ENCODE measurements around the gene TLX1.

Gene TLX1

GRCh38 chr10:101112799-101113594 lies 18.1 kb upstream of the TLX1 start:
- DNase-seq, result no peak

GRCh38 chr10:101113890-101114403 lies 17.2 kb upstream of the TLX1 start:
- DNase-seq, result no peak

GRCh38 chr10:101114646-101115045 lies 16.5 kb upstream of the TLX1 start:
- DNase-seq, result no peak

- no peak for DNase-seq
These were observed 14.3 kb upstream of the TLX1 start for GRCh38 chr10:101116754-101117153.

- no peak for DNase-seq
These were observed 13.1 kb upstream of the TLX1 start for GRCh38 chr10:101118031-101118430.

GRCh38 chr10:101120520-101120883 lies 10.6 kb upstream of the TLX1 start:
- DNase-seq, result no peak

GRCh38 chr10:101120884-101121653 lies 10.0 kb upstream of the TLX1 start:
- peak; percentile 37 for DNase-seq

GRCh38 chr10:101121654-101122031 lies 9.5 kb upstream of the TLX1 start:
- no peak for DNase-seq

- DNase-seq, result no peak
These were observed 8.6 kb upstream of the TLX1 start for GRCh38 chr10:101122270-101123084.

- DNase-seq, result no peak
These were observed 7.8 kb upstream of the TLX1 start for GRCh38 chr10:101123085-101123814.

- DNase-seq, result no peak
These were observed 7.1 kb upstream of the TLX1 start for GRCh38 chr10:101123815-101124617.

GRCh38 chr10:101124933-101125332 lies 6.2 kb upstream of the TLX1 start:
- DNase-seq, result no peak

- DNase-seq, result no peak
These were observed 4.1 kb upstream of the TLX1 start for GRCh38 chr10:101126684-101127628.

- no peak for DNase-seq
These were observed 959 bp upstream of the TLX1 start for GRCh38 chr10:101130141-101130540.

GRCh38 chr10:101131962-101132635 lies 999 bp downstream of the TLX1 start:
- no peak for DNase-seq

- no peak for DNase-seq
These were observed 1.8 kb downstream of the TLX1 start for GRCh38 chr10:101132636-101133473.

GRCh38 chr10:101133489-101134298 lies 2.6 kb downstream of the TLX1 start:
- DNase-seq, result no peak

All from central memory CD4-positive, alpha-beta T cell (primary cell).